GM23338 (cell line): Measurements from ENCODE around the gene DRAXIN. TPM values are rescaled to one million over a fixed set of nuclear protein-coding genes. Genes with fewer than 3 reads are reported as not detected.

Experiments used
- CTCF ChIP-seq, 2 experiments: fragments of 200-600 bp in 1 of 2; sonication (generic) in 1 of 2; conservative IDR thresholded peaks; 2 replicates each; pipeline versions ENCODE4 v1.5.1 to v1.6.1; 2016 to 2017; ENCODE audit warnings: antibody characterized with exemption in 2 of 2, low read depth in 2 of 2, mild to moderate bottlenecking in 2 of 2, moderate library complexity in 1 of 2
- EZH2phosphoT487 ChIP-seq: fragments of 200-600 bp; sonication (generic); IDR thresholded peaks from one replicate; pipeline ENCODE4 v1.8.1; 2018; ENCODE audit warnings: antibody characterized with exemption; ENCODE audit not compliant: unreplicated experiment
- JUNB ChIP-seq: IDR thresholded peaks from one replicate; pipeline ENCODE4 v1.6.1; 2016; ENCODE audit warnings: antibody characterized with exemption; ENCODE audit not compliant: unreplicated experiment
- NANOG ChIP-seq: IDR thresholded peaks from 2 replicates; pipeline ENCODE4 v1.6.1; 2016; ENCODE audit warnings: antibody characterized with exemption, borderline replicate concordance
- REST ChIP-seq: IDR thresholded peaks from one replicate; pipeline ENCODE4 v1.6.1; 2018; ENCODE audit warnings: antibody characterized with exemption; ENCODE audit not compliant: unreplicated experiment
- STAT1 ChIP-seq: IDR thresholded peaks from one replicate; pipeline ENCODE4 v1.6.1; 2016; ENCODE audit warnings: antibody characterized with exemption; ENCODE audit not compliant: unreplicated experiment
- ZNF331 ChIP-seq: fragments of 250-450 bp; sonication (Bioruptor Pico); IDR thresholded peaks from 2 replicates; pipeline ENCODE4 v1.5.0; 2020; ENCODE audit warnings: low read depth, mild to moderate bottlenecking, moderate library complexity
- ZNF462 ChIP-seq: fragments of 250-450 bp; sonication (Bioruptor Pico); IDR thresholded peaks from 2 replicates; pipeline ENCODE4 v1.5.0; 2020; ENCODE audit warnings: mild to moderate bottlenecking, moderate library complexity
- polyA plus RNA-seq: library from polyadenylated mRNA; unstranded; fragments of >200 nt; fragmentation: Nextera tagmentation; extraction: Ambion mirVana; gene quantifications from 2 replicates; pipeline ENCODE4 v1.2.1, GENCODE V29; 2016
- total RNA-seq: library from RNA; depleted of rRNA; stranded (reverse); fragments of >200 nt; shearing (Covaris generic); gene quantifications from 2 replicates; pipeline ENCODE4 v1.2.3, GENCODE V29; 2014

Gene DRAXIN
- total and polyA plus RNA-seq, 2 experiments from 2014 or later = 7.6 to 23.0 TPM

GRCh38 chr1:11682799-11683198 is 8.7 kb upstream of the DRAXIN start (continued):
- TF ChIP-seq ZNF462 (CRISPR knock-in tag) (no peak), EZH2phosphoT487 (no peak), ZNF331 (CRISPR knock-in tag) (no peak), JUNB (no peak), CTCF (conservative IDR thresholded peaks at IDR 0.05; ENCODE audit: low read depth in 2 of 2) (no peak), REST (no peak), NANOG (no peak), STAT1 (no peak)
